SK-N-SH (cell line): ENCODE measurements around the gene SPINK8. TPM values are rescaled to one million over a fixed set of nuclear protein-coding genes. Genes with fewer than 3 reads are reported as not detected.

Source experiments
- CTCF ChIA-PET: fragments of 300-600, 350-600 bp; formaldehyde crosslinking; extraction: SDS; loops from one replicate; lab custom pipeline; 2021; lab: Yijun Ruan, JAX
- POLR2A ChIA-PET: fragments of 350-600 bp; sonication (Branson Sonifier 250); formaldehyde crosslinking; extraction: SDS; loops from one replicate; lab custom pipeline; 2020; ENCODE audit warnings: antibody characterized with exemption, inconsistent platforms; lab: Yijun Ruan, JAX
- DNase-seq: peaks from one replicate; pipeline ENCODE4 v3.0.0; 2012
- H2AFZ ChIP-seq: fragments of 200-600 bp; sonication (generic); 2 replicates; pipeline ENCODE4 v1.8.1; 2016; ENCODE audit warnings: antibody characterized with exemption, mild to moderate bottlenecking, low read depth
- H3F3A ChIP-seq: fragments of 200-600 bp; sonication (generic); replicated peaks from 2 replicates; pipeline ENCODE3; 2016; ENCODE audit warnings: antibody characterized with exemption, mild to moderate bottlenecking; ENCODE audit not compliant: insufficient read depth
- H3K27ac ChIP-seq, 2 experiments: fragments of 200-500 bp in 1 of 2; fragments of 200-600 bp in 1 of 2; sonication (Bioruptor generic) in 1 of 2; sonication (generic), shearing (Covaris generic) in 1 of 2; 2 replicates each; pipeline versions ENCODE4 v1.5.1 to v1.6.1; 2014 to 2016; ENCODE audit warnings: low read depth in 2 of 2, inconsistent platforms in 1 of 2, low read length in 1 of 2, mild to moderate bottlenecking in 1 of 2, mixed read lengths in 1 of 2
- H3K27me3 ChIP-seq: fragments of 200-600 bp; sonication (generic), shearing (Covaris generic); 2 replicates; pipeline ENCODE4 v1.6.1; 2016; ENCODE audit warnings: mixed run types; ENCODE audit not compliant: insufficient read depth
- H3K36me3 ChIP-seq, 2 experiments: fragments of 200-500 bp in 1 of 2; fragments of 200-600 bp in 1 of 2; sonication (Bioruptor generic) in 1 of 2; sonication (generic) in 1 of 2; replicated peaks in 1 of 2; 2 replicates each; pipeline versions ENCODE3 to v1.5.1; 2014 to 2016; ENCODE audit warnings: low read length in 1 of 2, mild to moderate bottlenecking in 1 of 2; ENCODE audit not compliant: insufficient read depth in 2 of 2, control insufficient read depth in 1 of 2
- H3K4me1 ChIP-seq, 2 experiments: fragments of 200-500 bp in 1 of 2; fragments of 200-600 bp in 1 of 2; sonication (Bioruptor generic) in 1 of 2; sonication (generic), shearing (Covaris generic) in 1 of 2; 2 replicates each; pipeline versions ENCODE4 v1.5.1 to v1.6.1; 2014 to 2016; ENCODE audit warnings: low read depth in 1 of 2, low read length in 1 of 2, mixed run types in 1 of 2; ENCODE audit not compliant: insufficient read depth in 2 of 2, control insufficient read depth in 1 of 2
- H3K4me2 ChIP-seq: fragments of 200-600 bp; sonication (generic), shearing (Covaris generic); 2 replicates; pipeline ENCODE4 v1.6.1; 2017; ENCODE audit warnings: mixed run types
- H3K4me3 ChIP-seq, 2 experiments: fragments of 200-500 bp in 1 of 2; fragments of 200-600 bp in 1 of 2; sonication (Bioruptor generic) in 1 of 2; sonication (generic), shearing (Covaris generic) in 1 of 2; 2 replicates each; pipeline versions ENCODE4 v1.5.1 to v1.8.1; 2014 to 2016; ENCODE audit warnings: low read depth in 2 of 2, inconsistent platforms in 1 of 2, low read length in 1 of 2, mild to moderate bottlenecking in 1 of 2, mixed read lengths in 1 of 2, moderate library complexity in 1 of 2
- H3K79me2 ChIP-seq: fragments of 200-600 bp; sonication (generic); 2 replicates; pipeline ENCODE4 v1.8.1; 2017; ENCODE audit warnings: mild to moderate bottlenecking; ENCODE audit not compliant: insufficient read depth
- H3K9ac ChIP-seq: fragments of 200-600 bp; sonication (generic); 2 replicates; pipeline ENCODE4 v1.6.1; 2017; ENCODE audit warnings: mixed run types
- H3K9me2 ChIP-seq: fragments of 200-600 bp; sonication (generic); 2 replicates; pipeline ENCODE4 v1.6.1; 2017; ENCODE audit warnings: mixed run types
- H3K9me3 ChIP-seq: fragments of 200-600 bp; sonication (generic); 2 replicates; pipeline ENCODE4 v1.6.1; 2017; ENCODE audit warnings: mixed run types, mild to moderate bottlenecking, moderate library complexity
- H4K20me1 ChIP-seq: fragments of 200-600 bp; sonication (generic); 2 replicates; pipeline ENCODE4 v1.6.1; 2017; ENCODE audit warnings: mild to moderate bottlenecking, mixed run types; ENCODE audit not compliant: insufficient read depth
- CHD2 ChIP-seq: fragments of 150-350 bp; IDR thresholded peaks from 2 replicates; pipeline ENCODE4 v1.6.1; 2018; ENCODE audit warnings: low read length; ENCODE audit not compliant: partially characterized antibody
- CTCF ChIP-seq: fragments of 200-600 bp; sonication (generic); IDR thresholded peaks from 2 replicates; pipeline ENCODE4 v1.6.1; 2017; ENCODE audit warnings: antibody characterized with exemption, mild to moderate bottlenecking, moderate library complexity
- EP300 ChIP-seq, 2 experiments: IDR thresholded peaks; 2 replicates each; pipeline versions ENCODE4 v1.4.0 to v1.6.1; 2012; ENCODE audit warnings: borderline replicate concordance in 1 of 2, low read depth in 1 of 2, low read length in 1 of 2
- EZH2phosphoT487 ChIP-seq: fragments of 200-600 bp; sonication (generic); IDR thresholded peaks from 2 replicates; pipeline ENCODE4 v1.6.1; 2017; ENCODE audit warnings: low read depth, mixed run types, mild to moderate bottlenecking, antibody characterized with exemption, moderate library complexity, borderline replicate concordance
- FOSL2 ChIP-seq: IDR thresholded peaks from 2 replicates; pipeline ENCODE4 v1.4.0; 2012; ENCODE audit warnings: low read depth, mild to moderate bottlenecking, moderate library complexity, borderline replicate concordance
- IRF3 ChIP-seq: fragments of 150-350 bp; IDR thresholded peaks from 2 replicates; pipeline ENCODE4 v1.6.1; 2016; ENCODE audit warnings: mild to moderate bottlenecking, low read depth, low read length
- MAX ChIP-seq: IDR thresholded peaks from 2 replicates; pipeline ENCODE4 v1.4.0; 2012; ENCODE audit warnings: low read depth
- POLR2AphosphoS5 ChIP-seq: IDR thresholded peaks from 2 replicates; pipeline ENCODE4 v1.6.1; 2012; ENCODE audit warnings: low read depth, low read length
- RAD21 ChIP-seq: IDR thresholded peaks from 2 replicates; pipeline ENCODE4 v1.6.1; 2012; ENCODE audit warnings: mild to moderate bottlenecking, low read length
- RCOR1 ChIP-seq: fragments of 150-350 bp; IDR thresholded peaks from 2 replicates; pipeline ENCODE4 v1.6.1; 2017; ENCODE audit warnings: antibody characterized with exemption, low read length
- RXRA ChIP-seq: IDR thresholded peaks from 2 replicates; pipeline ENCODE4 v1.4.0; 2012; ENCODE audit warnings: low read depth, mild to moderate bottlenecking, borderline replicate concordance
- TAF1 ChIP-seq: IDR thresholded peaks from 2 replicates; pipeline ENCODE4 v1.6.1; 2012; ENCODE audit warnings: low read depth, mild to moderate bottlenecking, low read length, moderate library complexity, borderline replicate concordance
- TCF12 ChIP-seq: IDR thresholded peaks from 2 replicates; pipeline ENCODE4 v1.4.0; 2012
- USF2 ChIP-seq: fragments of 150-350 bp; IDR thresholded peaks from 2 replicates; pipeline ENCODE4 v1.6.1; 2017; ENCODE audit warnings: antibody characterized with exemption, low read length, low read depth, borderline replicate concordance
- ZBTB33 ChIP-seq: IDR thresholded peaks from 2 replicates; pipeline ENCODE4 v1.4.0; 2012; ENCODE audit warnings: low read depth, borderline replicate concordance
- WGBS: methylation state at CpG from one replicate; pipeline ENCODE4 v1.1.6; 2017; ENCODE audit warnings: low lambda C conversion rate; 5-methylcytosine and 5-hydroxymethylcytosine counted together
- polyA plus RNA-seq, 3 experiments: library from polyadenylated mRNA; depleted of rRNA; stranded (reverse); fragments of >200 nt; gene quantifications; 2 replicates each; pipeline ENCODE4 v1.2.3, GENCODE V29; 2012

The SPINK8 gene
- polyA plus RNA-seq, 1 of the 3 experiments (the other 2 are of a cell fraction): not detected

- no peak for TF ChIP-seq EZH2phosphoT487
- no peak for TF ChIP-seq TCF12
- TF ChIP-seq MAX: no peak
- no peak for TF ChIP-seq ZBTB33
- TF ChIP-seq CTCF: no peak
Measured at GRCh38 chr3:48276911-48277641, 56.4 kb downstream of the SPINK8 start (continued).

GRCh38 chr3:48275287-48276027, 58.0 kb downstream of the SPINK8 start:
- Histone ChIP-seq H3K9me3 (no peaks in the 10 kb centered on the region), H4K20me1 (no peaks in the 10 kb centered on the region), H3K4me3 (no peak overlapping the region), H3K4me2 (no peak overlapping the region), H3K27me3 (no peaks in the 10 kb centered on the region), H3K4me1 (no peaks in the 10 kb centered on the region; a peak in 1 of 4 replicates), H3F3A (no peaks in the 10 kb centered on the region)
- WGBS: 80% methylated on average over 8 of the region's 8 CpGs
- no peak for TF ChIP-seq ZBTB33
- TF ChIP-seq CTCF: no peak
- no peak for TF ChIP-seq RAD21
- no peak for TF ChIP-seq CHD2
- no peak for TF ChIP-seq TCF12
- TF ChIP-seq USF2: no peak
- no peak for TF ChIP-seq RCOR1
- no peak for TF ChIP-seq FOSL2
- TF ChIP-seq TAF1: no peak
- no peak for TF ChIP-seq POLR2AphosphoS5
- no peak for TF ChIP-seq RXRA
- no peak for TF ChIP-seq EP300 (IDR thresholded peaks at IDR 0.05; ENCODE audit: borderline replicate concordance in 1 of 2, low read depth in 1 of 2, low read length in 1 of 2)
- no peak for TF ChIP-seq IRF3
- TF ChIP-seq, all 33 proteins: peak for 0
- CTCF ChIA-PET: interaction anchor here (0.8 to 10.9 kb wide), 6 partner anchors 18 to 165 kb away, joined by 3 to 379 read pairs (median 6); partner anchors contain the start of genes CCDC51, PLXNB1 and TMA7
- Histone ChIP-seq H3K9me2 (no peaks in the 10 kb centered on the region), H3K27ac (no peak overlapping the region), H3K79me2 (no peaks in the 10 kb centered on the region), H3K36me3 (no peaks in the 10 kb centered on the region), H2AFZ (no peak overlapping the region), H3K9ac (no peak overlapping the region)
- POLR2A ChIA-PET: no interaction called here
- DNase-seq: no peak
